HG03196 (cell line): Measurements from ENCODE around the gene PTPRCAP.
A peak's percentile ranks its signal among the peaks of the same experiment; 100 is the strongest.
"Not testable (repeated sequence)": the region's sequence is repeated elsewhere in the genome, so short reads cannot be mapped to it uniquely, and the experiment has no call there.

Experiments
- ATAC-seq: cut with Tn5 transposase; IDR thresholded peaks from one replicate; pipeline ENCODE4 v1.9.1; 2021; ENCODE audit not compliant: unreplicated experiment

PTPRCAP gene, protein sequence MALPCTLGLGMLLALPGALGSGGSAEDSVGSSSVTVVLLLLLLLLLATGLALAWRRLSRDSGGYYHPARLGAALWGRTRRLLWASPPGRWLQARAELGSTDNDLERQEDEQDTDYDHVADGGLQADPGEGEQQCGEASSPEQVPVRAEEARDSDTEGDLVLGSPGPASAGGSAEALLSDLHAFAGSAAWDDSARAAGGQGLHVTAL

DNA sequence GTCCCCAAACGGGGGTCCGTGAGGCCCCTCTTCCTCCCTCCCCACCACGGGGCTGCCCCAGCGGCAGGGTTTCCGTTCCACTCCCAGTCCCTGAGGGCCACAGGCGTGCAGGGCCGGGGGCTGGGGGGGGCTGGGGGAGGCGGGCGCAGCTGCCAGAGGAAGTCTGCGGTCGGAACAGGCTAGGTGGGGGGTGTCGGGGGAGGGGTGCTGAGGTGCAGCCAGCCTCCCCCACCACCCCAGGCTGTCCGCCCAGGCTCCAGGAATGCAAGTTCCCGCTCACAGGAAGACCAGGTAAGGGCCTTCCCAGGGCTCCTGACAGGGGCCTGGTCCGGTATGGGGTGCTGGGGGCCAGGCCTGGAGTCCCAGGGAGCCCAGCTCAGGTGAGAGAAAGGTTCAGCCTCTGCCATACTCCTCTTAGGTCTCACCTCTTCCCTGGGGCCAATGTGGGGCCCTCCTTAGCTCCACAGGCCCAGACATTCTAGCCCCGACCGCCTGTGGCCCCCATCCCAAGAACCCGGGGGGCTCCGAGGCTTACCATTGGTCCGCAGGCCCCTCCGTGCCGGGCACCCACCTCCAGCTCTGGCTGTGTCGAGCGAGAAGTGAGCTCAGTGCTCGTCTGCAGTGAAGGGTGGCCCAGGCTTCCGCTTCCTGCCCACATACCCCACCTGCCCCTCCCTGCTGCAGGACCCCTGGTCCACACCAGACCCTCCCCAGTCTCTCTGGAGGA, at the start of gene PTPRCAP:
Gene PTPRCAP, minus strand, starts transcription at position 601 of the 727 bp plus-strand sequence. Its CDS starts 63 bp downstream, at position 538.
- ATAC-seq: no peak

DNA sequence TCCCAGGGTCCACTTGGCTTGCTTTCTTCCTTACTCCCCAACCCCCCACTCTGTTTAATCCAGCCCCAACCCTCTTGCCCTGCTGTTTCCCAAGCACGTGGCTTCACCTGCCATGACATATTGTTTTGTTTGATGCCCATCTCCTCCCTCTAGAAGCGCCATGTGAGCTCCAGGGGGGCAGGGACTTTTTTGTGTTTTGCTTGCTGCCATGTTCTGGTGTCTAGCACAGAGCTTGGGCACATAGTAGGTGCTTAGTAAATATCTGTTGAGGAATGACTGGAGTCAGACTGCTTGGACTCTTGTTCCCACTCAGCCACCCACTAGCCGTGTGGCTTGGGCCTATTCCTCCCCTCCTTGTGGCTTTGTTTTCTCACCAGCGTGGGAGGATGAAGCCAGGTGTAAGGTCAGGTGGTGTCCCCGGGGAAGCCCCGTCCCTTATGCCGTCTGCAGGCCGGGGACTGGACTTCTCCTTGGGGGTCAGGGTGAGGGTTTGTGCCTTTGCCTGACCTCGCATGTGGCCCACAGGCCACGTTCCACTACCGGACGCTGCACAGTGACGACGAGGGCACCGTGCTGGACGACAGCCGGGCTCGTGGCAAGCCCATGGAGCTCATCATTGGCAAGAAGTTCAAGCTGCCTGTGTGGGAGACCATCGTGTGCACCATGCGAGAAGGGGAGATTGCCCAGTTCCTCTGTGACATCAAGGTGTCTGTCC, 49.2 kb upstream of the PTPRCAP start:
- ATAC-seq: peak; percentile 27

DNA sequence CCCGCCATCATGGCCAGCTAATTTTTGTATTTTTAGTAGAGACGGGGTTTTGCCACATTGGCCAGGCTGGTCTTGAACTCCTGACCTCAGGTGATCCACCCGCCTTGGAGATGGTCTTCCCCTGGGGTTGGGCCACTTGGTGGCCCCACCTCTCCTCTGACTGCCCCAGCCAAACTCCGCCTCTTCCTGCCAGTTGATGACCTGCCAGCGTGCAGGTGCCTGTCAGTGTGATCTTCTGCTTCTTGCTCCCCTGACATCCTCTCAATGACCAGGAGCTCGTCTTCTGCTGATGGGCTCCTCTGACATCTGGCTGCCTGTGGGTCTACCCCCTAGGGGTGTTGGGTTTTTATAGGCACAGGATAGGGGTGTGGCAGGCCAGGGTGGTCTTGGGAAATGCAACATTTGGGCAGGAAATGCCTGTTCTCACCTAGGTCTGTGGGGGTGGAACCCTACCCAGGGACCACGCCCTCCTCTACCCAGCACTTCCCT, 48.4 kb upstream of the PTPRCAP start:
- ATAC-seq: not testable (repeated sequence)

DNA sequence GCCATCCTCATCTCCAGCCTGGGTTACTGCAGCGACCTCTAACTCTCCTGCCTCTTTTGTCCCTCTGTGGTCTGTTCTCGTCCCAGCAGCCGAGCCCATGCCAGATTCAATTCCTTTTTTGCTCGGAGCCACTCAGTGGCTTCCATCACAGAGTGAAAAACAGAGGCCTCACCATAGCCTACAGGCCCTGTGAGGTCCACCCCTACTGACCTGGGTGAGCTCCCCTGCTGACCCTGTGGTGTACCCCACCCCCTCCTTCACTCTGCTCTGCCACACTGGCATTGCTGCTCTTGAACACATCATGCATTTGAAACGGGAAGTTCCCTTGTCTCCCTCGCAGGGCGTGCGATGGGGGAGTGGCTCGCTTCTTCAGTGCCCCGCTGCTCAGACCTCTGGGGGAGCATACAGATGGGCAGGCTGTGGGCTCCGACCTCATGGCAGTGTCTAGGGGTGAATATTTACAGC, 47.4 kb upstream of the PTPRCAP start:
- ATAC-seq: no peak

DNA sequence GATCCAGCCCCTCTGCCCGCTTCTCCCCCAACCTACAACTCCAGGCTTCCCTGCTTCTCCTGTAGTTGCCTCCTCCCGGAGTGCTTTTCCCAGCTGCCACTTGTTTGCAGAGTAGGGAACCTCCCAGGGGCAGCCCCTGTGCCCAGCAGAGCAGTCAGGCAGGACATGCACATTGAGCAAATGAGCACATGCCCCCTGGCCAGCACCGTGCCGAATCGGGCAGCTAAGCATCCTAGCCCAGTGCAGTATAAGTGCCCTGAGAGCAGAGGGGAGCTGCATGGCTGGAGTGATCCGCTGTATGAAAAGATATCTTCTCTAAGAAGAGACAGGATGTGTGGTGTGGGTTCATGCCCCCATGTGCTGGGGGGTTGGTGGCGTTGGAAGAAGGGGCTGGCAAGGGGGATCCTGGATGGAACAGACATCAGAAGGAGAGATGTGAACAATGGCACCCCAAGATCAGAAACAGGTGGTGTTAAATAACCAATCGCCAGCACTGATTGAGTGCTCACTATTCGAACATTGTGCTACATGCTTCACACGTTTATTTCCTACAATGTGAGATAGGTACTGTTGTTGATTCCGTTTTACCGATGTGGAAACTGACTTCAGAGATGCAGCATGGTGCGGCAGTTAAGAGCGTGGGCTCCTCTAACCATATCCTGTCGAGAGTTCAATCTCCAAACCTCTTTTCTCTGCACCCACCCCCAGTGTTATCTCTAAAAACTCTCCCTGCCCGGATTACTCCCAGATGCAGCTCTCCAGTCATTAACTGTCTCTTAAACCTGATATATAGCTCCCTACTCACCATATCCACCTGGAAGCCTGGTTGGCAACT, 46.6 kb upstream of the PTPRCAP start:
- no peak for ATAC-seq

DNA sequence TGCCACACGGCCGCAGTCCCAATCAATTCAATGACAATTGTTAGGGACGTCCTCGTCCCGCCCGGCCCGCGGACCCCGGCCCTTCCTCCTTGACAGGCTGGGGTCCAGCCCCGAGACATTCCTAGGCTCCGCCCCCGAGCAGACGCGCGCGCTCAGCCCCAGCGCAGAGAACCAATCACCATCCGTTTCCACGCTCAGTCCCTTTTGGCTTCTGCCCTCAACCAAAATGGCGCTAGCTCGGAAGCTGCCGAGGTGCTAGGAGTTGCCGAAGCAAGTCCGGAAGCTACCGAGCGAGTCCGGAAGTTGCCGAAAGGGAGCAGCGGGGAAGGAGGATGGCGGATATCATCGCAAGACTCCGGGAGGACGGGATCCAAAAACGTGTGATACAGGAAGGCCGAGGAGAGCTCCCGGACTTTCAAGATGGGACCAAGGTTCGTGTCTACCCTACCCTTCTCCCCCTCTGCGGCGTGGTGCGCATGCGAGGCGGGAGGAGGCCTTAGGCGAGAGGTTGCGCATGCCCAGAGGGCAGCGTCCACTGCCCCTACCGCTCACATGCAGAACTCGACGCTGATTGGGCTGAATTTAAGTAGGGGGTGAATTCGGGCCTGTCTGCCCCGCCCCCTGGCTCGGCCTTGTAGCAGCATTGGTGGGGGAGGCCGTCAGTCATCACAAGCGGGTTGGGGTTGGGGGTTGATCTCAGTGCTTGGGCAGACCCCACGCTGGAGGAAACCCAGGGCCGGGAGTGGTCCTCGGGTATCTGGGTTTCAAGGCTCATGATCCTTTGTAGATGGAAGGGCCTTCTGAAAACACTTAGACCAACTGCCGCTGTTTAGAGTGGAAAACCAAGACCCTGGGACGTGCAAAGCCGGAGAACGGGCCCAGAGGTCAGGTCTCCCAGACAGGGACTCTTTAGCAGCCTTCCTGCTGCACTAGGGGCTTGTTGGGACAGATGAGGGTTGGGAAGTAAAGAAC, 45.6 kb upstream of the PTPRCAP start, which contains the start of gene AIP:
Gene AIP, plus strand, starts transcription at position 200 of the 972 bp plus-strand sequence. Its CDS starts 133 bp downstream, at position 333.
- ATAC-seq: peak; percentile 65

DNA sequence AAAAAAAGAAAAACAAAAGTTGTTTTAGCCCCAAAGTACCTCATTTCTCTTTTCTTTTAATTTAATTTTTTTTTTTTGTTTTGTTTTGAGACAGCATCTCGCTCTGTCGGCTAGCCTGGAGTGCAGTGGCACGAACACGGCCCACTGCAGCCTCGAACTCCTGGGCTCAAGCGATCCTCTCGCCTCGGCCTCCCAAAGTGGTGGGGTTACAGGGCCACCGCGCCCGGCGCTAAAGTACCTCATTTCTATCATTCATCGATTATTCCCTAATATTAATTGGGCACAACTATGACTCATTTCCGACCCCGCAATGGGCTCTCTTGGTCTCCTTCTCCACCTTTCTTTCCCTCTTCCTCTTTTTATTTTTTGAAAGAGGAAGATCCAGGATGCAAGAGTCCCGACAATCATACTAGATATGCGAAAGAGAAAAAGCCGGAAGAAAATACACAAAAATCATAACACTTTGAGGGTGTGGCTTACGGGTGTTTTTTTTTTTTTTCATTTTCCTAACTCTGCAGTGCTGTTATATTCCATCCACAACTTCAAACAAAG, 44.9 kb upstream of the PTPRCAP start:
- ATAC-seq: no peak

DNA sequence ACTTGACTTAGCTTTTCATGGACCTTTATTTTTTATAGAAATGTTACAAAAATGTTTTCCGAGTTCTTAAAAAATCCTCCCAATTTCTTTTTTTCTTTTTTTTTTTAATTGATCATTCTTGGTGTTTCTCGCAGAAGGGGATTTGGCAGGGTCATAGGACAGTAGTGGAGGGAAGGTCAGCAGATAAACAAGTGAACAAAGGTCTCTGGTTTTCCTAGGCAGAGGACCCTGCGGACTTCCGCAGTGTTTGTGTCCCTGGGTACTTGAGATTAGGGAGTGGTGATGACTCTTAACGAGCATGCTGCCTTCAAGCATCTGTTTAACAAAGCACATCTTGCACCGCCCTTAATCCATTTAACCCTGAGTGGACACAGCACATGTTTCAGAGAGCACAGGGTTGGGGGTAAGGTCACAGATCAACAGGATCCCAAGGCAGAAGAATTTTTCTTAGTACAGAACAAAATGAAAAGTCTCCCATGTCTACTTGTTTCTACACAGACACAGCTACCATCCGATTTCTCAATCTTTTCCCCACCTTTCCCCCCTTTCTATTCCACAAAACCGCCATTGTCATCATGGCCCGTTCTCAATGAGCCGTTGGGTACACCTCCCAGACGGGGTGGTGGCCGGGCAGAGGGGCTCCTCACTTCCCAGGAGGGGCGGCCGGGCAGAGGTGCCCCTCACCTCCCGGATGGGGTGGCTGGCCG, 40.0 kb upstream of the PTPRCAP start:
- ATAC-seq: not testable (repeated sequence)

DNA sequence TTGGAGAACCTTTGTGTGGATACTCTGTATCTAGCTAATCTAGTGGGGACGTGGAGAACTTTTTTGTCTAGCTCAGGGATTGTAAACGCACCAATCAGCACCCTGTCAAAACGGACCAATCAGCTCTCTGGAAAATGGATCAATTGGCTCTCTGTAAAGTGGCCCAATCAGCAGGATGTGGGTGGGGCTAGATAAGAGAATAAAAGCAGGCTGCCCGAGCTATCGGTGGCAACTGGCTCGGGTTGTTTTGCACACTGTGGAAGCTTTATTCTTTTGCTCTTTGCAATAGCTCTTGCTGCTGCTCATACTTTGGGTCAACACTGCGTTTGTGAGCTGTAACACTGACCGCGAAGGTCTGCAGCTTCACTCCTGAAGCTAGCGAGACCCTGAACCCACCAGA, 39.2 kb upstream of the PTPRCAP start:
- ATAC-seq: not testable (repeated sequence)

DNA sequence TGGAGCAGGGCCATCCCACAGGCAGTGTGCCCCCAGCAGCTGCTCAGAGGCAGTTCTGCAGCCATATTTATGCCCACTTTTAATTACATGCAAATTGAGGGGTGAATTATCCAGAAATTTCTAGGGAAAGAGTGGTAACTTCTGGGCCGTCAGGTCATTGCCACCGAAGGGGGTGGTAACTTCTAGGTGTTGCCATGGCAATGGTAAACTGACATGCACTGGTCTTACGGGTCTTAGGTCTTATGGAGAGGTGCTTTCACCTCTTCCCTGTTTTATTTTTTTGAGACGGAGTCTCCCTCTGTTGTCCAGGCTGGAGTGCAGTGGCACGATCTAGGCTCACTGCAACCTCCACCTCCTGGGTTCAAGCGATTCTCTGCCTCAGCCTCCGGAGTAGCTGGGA, 35.4 kb upstream of the PTPRCAP start:
- ATAC-seq: no peak

DNA sequence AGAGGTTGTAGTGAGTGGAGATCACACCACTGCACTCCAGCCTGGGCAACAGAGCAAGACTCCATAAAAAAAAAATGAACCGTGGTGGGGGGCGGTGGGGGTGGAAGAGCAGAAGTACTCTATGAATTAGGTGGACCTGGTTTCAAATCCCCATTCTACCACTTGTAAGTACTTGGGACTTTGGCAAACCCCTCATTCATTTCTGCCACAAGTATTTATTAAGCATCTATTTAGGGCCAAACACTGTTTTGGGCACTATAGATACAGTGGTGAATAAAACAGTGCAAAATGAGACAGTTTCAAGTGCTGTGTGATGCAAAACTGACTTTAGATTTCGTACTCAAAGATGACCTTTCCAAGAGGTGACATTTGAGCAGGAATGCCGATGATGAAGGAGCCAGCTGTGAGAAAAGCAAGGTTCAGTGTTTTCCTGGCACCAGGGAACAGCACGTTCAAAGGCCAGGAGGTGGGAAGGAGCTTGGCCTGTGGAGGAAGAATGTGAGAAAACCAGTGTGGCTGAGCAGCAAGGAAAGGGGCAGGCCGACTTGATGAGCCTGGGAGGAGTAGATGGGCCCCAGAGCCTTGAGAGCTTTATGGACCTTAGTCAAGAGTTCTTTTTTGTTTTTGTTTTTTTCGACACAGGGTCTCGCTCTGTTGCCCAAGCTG, 33.0 kb upstream of the PTPRCAP start:
- no peak for ATAC-seq

DNA sequence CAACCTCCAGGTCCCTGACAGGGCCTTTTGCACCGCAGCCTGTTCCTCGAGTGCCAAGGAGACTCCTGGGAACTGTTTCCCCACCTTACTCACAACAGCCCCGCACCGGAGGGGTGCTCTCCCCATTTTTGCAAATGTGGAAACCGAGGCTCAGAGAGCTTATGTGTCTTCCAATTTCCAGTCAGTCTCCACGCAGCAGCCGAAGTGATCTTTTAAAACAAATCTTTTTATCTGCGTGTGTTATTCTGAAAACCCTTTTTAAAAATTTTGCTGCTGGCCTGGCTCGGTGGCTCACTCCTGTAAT, 32.0 kb upstream of the PTPRCAP start:
- ATAC-seq: no peak

DNA sequence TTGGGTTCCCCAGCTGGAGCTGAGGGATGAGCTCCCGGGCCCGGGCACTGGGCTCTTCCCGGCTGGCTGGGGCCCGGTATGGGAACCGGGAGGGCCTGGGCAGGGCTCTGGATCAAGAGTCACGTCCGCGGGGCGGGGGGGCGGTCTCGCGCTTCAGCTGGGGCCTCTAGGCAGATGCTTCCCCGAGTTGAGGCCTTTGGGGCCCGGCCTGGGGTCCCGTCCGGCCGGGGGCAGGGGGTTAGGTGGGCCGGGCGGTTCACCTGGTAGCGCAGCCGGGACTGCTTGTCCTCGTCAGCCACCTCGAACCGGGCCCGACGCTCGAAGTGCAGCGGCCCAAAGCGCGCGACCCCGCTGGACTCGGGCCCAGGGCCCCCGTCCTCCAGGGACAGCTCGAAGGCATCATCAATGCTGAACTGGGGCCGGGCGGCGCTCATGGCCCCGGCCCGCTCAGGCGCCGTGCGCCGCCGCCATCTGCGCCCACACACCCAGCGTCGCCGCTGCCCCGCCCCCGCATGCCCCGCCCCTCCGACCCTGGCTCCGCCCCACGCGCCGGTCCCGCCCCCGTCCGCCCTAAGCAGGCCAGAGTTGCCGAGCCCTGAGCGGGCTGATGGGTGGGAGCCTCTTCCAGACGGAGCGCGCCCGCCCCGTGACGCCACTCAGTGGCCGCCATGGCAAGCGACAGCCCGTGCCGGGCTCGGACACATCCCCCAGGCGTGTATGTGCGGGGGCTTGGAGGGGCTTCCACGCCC, 31.5 kb upstream of the PTPRCAP start, which contains the start of gene TMEM134:
Gene TMEM134, minus strand, starts transcription at position 493 of the 749 bp plus-strand sequence. Its CDS starts 59 bp downstream, at position 434.
- peak; percentile 68 for ATAC-seq

DNA sequence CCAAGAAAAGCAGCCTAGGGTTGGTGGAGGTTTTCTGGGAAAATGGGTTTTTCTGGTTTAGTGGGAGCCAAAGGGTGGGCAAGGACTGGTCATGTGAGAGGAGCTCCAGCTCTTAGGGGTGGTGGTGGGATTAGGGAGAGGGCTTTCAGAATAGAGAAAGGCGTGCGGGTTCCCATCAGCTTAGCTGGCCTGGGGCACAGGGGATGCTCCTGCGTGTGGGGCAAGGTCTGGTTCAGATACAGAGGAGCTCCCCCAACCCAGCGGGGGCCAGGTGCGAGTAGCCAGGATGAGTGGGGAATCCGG, 30.9 kb upstream of the PTPRCAP start:
- ATAC-seq: no peak

DNA sequence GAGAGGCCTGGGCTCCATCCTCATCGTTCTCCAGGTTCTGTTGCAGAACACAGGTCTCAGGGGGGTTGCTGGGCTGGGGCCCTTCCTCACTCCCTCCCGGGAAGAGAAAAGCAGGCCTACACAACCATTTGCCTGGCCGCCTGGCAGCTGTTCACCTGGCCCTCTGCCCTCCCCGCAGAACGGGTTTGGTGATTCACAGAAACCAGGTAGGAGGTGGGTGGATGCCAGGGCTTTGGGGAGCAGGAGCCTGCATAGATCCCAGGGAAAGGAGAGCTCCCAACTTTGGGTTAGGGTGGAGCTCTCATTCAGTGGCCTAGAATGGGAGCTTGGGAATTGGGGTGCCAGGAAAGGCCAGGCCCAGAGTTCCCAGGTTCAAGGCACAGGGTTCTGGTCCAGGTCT, 30.6 kb upstream of the PTPRCAP start:
- ATAC-seq: no peak

DNA sequence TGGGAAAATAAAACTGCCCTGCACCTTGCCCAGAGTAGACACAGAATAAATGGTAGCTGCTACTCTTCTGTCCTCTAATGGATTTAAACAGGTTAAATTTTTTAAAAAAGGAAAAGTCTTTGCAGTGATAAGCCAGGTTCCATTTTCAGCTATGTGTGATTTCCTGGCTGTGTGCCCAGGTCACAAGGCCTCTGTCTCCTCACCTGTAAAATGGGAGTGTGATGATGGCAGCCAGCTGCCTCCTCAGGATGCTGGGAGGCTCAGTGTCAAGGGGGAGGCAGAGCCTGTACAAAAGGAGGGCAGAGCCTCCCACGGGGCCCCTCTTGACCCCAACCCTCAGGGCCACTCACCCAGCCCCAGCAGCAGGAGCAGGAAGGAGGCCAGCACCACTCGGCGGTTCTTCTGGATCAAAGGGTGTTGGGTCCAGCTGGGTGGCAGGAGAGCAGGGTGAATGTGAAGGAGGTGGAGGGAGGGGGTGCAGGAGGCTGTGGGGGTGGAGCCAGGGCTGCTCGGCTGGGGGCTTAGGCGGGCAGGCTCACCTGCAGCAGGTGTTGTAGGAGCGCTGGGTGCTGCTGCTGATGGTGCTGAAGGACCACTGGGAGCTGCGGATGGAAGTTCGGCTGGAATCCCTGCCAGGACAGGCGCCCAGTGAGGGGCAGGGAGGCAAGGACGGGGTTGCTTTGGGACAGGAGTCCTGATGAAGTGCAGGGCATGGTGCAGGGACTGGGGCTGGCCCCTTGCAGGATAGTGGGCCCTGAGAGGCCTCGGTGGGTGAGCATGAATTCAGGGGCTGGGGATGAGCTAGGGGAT, 29.7 kb upstream of the PTPRCAP start:
- ATAC-seq: no peak

DNA sequence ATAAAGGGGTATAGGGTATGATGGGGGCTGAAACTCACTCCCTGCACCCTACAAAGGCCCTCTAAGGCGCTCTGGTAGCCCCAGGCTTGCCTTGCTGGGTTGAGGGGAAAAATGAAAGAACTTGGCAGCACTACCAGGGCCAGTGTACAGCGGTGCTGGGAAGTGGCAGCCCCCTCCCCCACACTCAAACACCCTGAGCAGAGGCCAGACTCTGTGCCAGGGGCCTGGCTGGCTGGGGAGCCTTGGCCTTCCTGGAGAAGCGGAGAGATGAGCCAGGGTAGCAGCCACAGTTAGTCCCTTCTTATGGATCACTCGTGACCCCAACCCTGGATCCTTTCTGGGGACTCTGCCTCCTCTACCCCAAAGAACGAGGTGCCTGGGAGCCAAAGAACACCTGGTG, 28.9 kb upstream of the PTPRCAP start:
- ATAC-seq: no peak
